K562 (cell line): Measurements from ENCODE around the gene CLDN15. TPM values are rescaled to one million over a fixed set of nuclear protein-coding genes. Genes with fewer than 3 reads are reported as not detected.

Experiments
- ATAC-seq: fragments of 200-7000 bp; cut with Tn5 transposase; 3 replicates; pipeline ENCODE4 v1.9.1; 2020; ENCODE audit warnings: moderate library complexity
- BruUV-seq: library from RNA; stranded (reverse); fragments of 400-500 nt; replicated peaks from 2 replicates; lab custom pipeline; 2021; lab: Mats Ljungman, UMichigan
- CTCF ChIA-PET: fragments of 300-600 bp; formaldehyde crosslinking; extraction: SDS; loops from one replicate; lab custom pipeline; 2021; ENCODE audit warnings: low intra/inter-chr PET ratio; lab: Yijun Ruan, JAX
- POLR2A ChIA-PET: fragments of 300-600, 350-650 bp; sonication (Branson Sonifier 250); formaldehyde crosslinking; extraction: SDS; loops from one replicate; lab custom pipeline; 2021; ENCODE audit warnings: antibody characterized with exemption, inconsistent platforms; lab: Yijun Ruan, JAX
- DNase-seq, 4 experiments: peaks; one replicate each; pipeline versions ENCODE4 v3.0.0 to v3.0.0-alpha.2; 2011 to 2018; ENCODE audit warnings: low spot score in 3 of 4, mixed read lengths in 3 of 4; ENCODE audit errors: extremely low read depth in 1 of 4
- FAIRE-seq: peaks from 2 replicates; lab custom pipeline; 2011; peaks lifted over from hg19 to GRCh38; lab: Jason Lieb, UNC
- H2AFZ ChIP-seq: 2 replicates; pipeline ENCODE4 v1.6.0; 2011; ENCODE audit warnings: low read depth, low read length, control low read depth, inconsistent platforms
- H3K27ac ChIP-seq: fragments of 200-600 bp; 3 replicates; pipeline ENCODE4 v1.8.0; 2011; ENCODE audit warnings: low read depth, mild to moderate bottlenecking, control low read depth, inconsistent platforms, low read length, moderate library complexity, mixed read lengths; ENCODE audit errors: extremely low read depth
- H3K27me3 ChIP-seq, 2 experiments: fragments of 300-600 bp in 1 of 2; 2 replicates in 1 of 2; 3 replicates in 1 of 2; pipeline versions ENCODE4 v1.6.0 to v1.8.0; 2011; ENCODE audit warnings: inconsistent platforms in 2 of 2, low read length in 2 of 2, mild to moderate bottlenecking in 1 of 2, mixed read lengths in 1 of 2, moderate library complexity in 1 of 2; ENCODE audit not compliant: control insufficient read depth in 2 of 2, insufficient read depth in 2 of 2
- H3K36me3 ChIP-seq: fragments of 300-600 bp; 3 replicates; pipeline ENCODE4 v1.8.0; 2011; ENCODE audit warnings: mild to moderate bottlenecking, low read length, inconsistent platforms; ENCODE audit not compliant: control insufficient read depth, insufficient read depth
- H3K4me1 ChIP-seq, 2 experiments: fragments of 200-600 bp in 1 of 2; replicated peaks in 1 of 2; 2 replicates in 1 of 2; 3 replicates in 1 of 2; pipeline versions ENCODE4 v1.5.1 to v1.8.0; 2011; ENCODE audit warnings: inconsistent platforms in 2 of 2, low read length in 2 of 2, mild to moderate bottlenecking in 1 of 2, mixed read lengths in 1 of 2, moderate library complexity in 1 of 2; ENCODE audit not compliant: control insufficient read depth in 2 of 2, insufficient read depth in 2 of 2
- H3K4me2 ChIP-seq: 2 replicates; pipeline ENCODE4 v1.6.1; 2011; ENCODE audit warnings: low read length, control low read depth, inconsistent platforms, mixed read lengths; ENCODE audit not compliant: insufficient read depth
- H3K4me3 ChIP-seq: fragments of 200-600 bp; sonication (generic), shearing (Covaris generic); 2 replicates; pipeline ENCODE4 v1.5.1; 2016; ENCODE audit warnings: control low read depth, inconsistent platforms
- H3K79me2 ChIP-seq: fragments of 200-600 bp; 3 replicates; pipeline ENCODE4 v1.8.0; 2011; ENCODE audit warnings: low read length, inconsistent platforms; ENCODE audit not compliant: control insufficient read depth, insufficient read depth
- H3K9ac ChIP-seq, 2 experiments: 2 replicates each; pipeline versions ENCODE4 v1.6.0 to v1.6.1; 2011; ENCODE audit warnings: low read depth in 2 of 2, low read length in 2 of 2, control low read depth in 1 of 2, inconsistent platforms in 1 of 2, mild to moderate bottlenecking in 1 of 2, mixed read lengths in 1 of 2; ENCODE audit not compliant: insufficient read depth in 1 of 2
- H3K9me1 ChIP-seq: one replicate; pipeline ENCODE4 v1.6.0; 2011; ENCODE audit warnings: inconsistent platforms, mild to moderate bottlenecking, low read length, moderate library complexity; ENCODE audit not compliant: control insufficient read depth, insufficient read depth
- H3K9me3 ChIP-seq: replicated peaks from 2 replicates; pipeline ENCODE4 v1.5.1; 2011; ENCODE audit warnings: low read depth, low read length, inconsistent platforms; ENCODE audit not compliant: control insufficient read depth, insufficient read depth
- H4K20me1 ChIP-seq: replicated peaks from 2 replicates; pipeline ENCODE4 v1.6.1; 2011; ENCODE audit warnings: low read length, inconsistent platforms, mixed read lengths; ENCODE audit not compliant: control insufficient read depth, insufficient read depth
- BHLHE40 ChIP-seq: IDR thresholded peaks from 2 replicates; pipeline ENCODE4 v1.6.1; 2011; ENCODE audit warnings: low read length, improper control_type of control experiment
- ESRRA ChIP-seq: fragments of 450-650 bp; IDR thresholded peaks from 2 replicates; pipeline ENCODE4 v1.6.1; 2014; ENCODE audit warnings: low read depth, mild to moderate bottlenecking, moderate library complexity, borderline replicate concordance
- GATAD2B ChIP-seq: fragments of 450-650 bp; IDR thresholded peaks from 2 replicates; pipeline ENCODE4 v1.6.1; 2017; ENCODE audit warnings: mild to moderate bottlenecking, borderline replicate concordance
- MYC ChIP-seq, 2 experiments: fragments of 250-450 bp in 1 of 2; sonication (Bioruptor Pico) in 1 of 2; IDR thresholded peaks; 2 replicates each; pipeline versions ENCODE4 v1.5.1 to v1.6.1; 2012 to 2021; ENCODE audit warnings: low read depth in 2 of 2, borderline replicate concordance in 1 of 2, improper control_type of control experiment in 1 of 2, low read length in 1 of 2, mild to moderate bottlenecking in 1 of 2, moderate library complexity in 1 of 2
- NCOA6 ChIP-seq: fragments of 450-650 bp; IDR thresholded peaks from 2 replicates; pipeline ENCODE4 v1.6.1; 2017; ENCODE audit warnings: mild to moderate bottlenecking
- PATZ1 ChIP-seq: fragments of 250-450 bp; sonication (Bioruptor Pico); IDR thresholded peaks from 2 replicates; pipeline ENCODE4 v1.5.0; 2020; ENCODE audit warnings: mild to moderate bottlenecking, borderline replicate concordance
- PHB ChIP-seq: fragments of 250-450 bp; sonication (Bioruptor Pico); IDR thresholded peaks from 2 replicates; pipeline ENCODE4 v1.5.0; 2021
- PHF21A ChIP-seq: fragments of 450-650 bp; IDR thresholded peaks from 2 replicates; pipeline ENCODE4 v1.6.1; 2017; ENCODE audit warnings: low read depth, borderline replicate concordance
- PPARD ChIP-seq: fragments of 250-450 bp; sonication (Bioruptor Pico); IDR thresholded peaks from 2 replicates; pipeline ENCODE4 v1.8.0; 2022; ENCODE audit warnings: inconsistent platforms, mild to moderate bottlenecking, moderate library complexity
- SNIP1 ChIP-seq: fragments of 450-650 bp; IDR thresholded peaks from 2 replicates; pipeline ENCODE4 v1.7.1; 2017; ENCODE audit warnings: low read depth, mild to moderate bottlenecking
- ZBTB1 ChIP-seq: sonication (generic); formaldehyde crosslinking; IDR thresholded peaks from 2 replicates; pipeline ENCODE4 v1.8.1; 2023; ENCODE audit warnings: missing genetic modification reagents, low read depth, mild to moderate bottlenecking, borderline replicate concordance
- ZBTB5 ChIP-seq: fragments of 450-650 bp; IDR thresholded peaks from 2 replicates; pipeline ENCODE4 v1.6.1; 2017; ENCODE audit warnings: antibody characterized with exemption
- ZC3H4 ChIP-seq: sonication (generic); formaldehyde crosslinking; IDR thresholded peaks from 2 replicates; pipeline ENCODE4 v1.9.0; 2021; ENCODE audit warnings: missing genetic modification reagents, borderline replicate concordance
- ZNF239 ChIP-seq: fragments of 250-450 bp; sonication (Bioruptor Pico); IDR thresholded peaks from 2 replicates; pipeline ENCODE4 v1.4.0; 2020; ENCODE audit warnings: mild to moderate bottlenecking
- ZNF282 ChIP-seq: sonication (generic); formaldehyde crosslinking; IDR thresholded peaks from 2 replicates; pipeline ENCODE4 v1.8.1; 2023; ENCODE audit warnings: missing genetic modification reagents
- ZNF354B ChIP-seq: fragments of 250-450 bp; sonication (Bioruptor Pico); IDR thresholded peaks from 2 replicates; pipeline ENCODE4 v1.4.0; 2020
- ZNF445 ChIP-seq: fragments of 250-450 bp; sonication (Bioruptor Pico); IDR thresholded peaks from 2 replicates; pipeline ENCODE4 v1.4.0; 2020; ENCODE audit warnings: low read depth, mild to moderate bottlenecking, moderate library complexity
- ZNF668 ChIP-seq: fragments of 250-450 bp; sonication (Bioruptor Pico); IDR thresholded peaks from 2 replicates; pipeline ENCODE4 v1.8.0; 2022; ENCODE audit warnings: mild to moderate bottlenecking, inconsistent platforms
- ZNF766 ChIP-seq: fragments of 200-800 bp; sonication (Bioruptor generic); conservative IDR thresholded peaks from 2 replicates; pipeline ENCODE4 v1.6.1; 2016; ENCODE audit warnings: missing genetic modification characterization, missing compliant biosample characterization
- WGBS: fragments of 100-300 bp; shearing (Covaris generic); methylation state at CpG from one replicate; pipeline ENCODE4 v1.1.6; 2016; ENCODE audit warnings: low coverage, mixed read lengths; ENCODE audit not compliant: insufficient coverage; ENCODE audit errors: missing lambda C conversion rate; 5-methylcytosine and 5-hydroxymethylcytosine counted together
- in situ Hi-C: fragments of 300-500 bp; cut with MboI; formaldehyde crosslinking; loops from 4 replicates; pipeline ENCODE4 v1.15.0; 2018; ENCODE audit warnings: inconsistent platforms, mixed read lengths
- intact Hi-C: fragments of 100-400 bp; cut with micrococcal nuclease; formaldehyde crosslinking; loops from 2 replicates; pipeline ENCODE4 v1.14.2; 2022
- polyA plus RNA-seq, 8 experiments: library from polyadenylated mRNA; depleted of rRNA in 4 of 8; stranded (reverse) in 5 of 8; unstranded in 3 of 8; fragments of >200 nt; fragmentation: Nextera tagmentation in 2 of 8; fragmentation: Illumina TruSeq in 1 of 8; extraction: Ambion mirVana in 2 of 8; extraction: Trizol in 1 of 8; gene quantifications; 2 replicates each; pipeline versions ENCODE4 v1.2.1 to v1.2.3, GENCODE V29; 2011 to 2014; ENCODE audit warnings: inconsistent platforms in 1 of 8, missing spikeins in 1 of 8
- total RNA-seq, 7 experiments: library from RNA; depleted of rRNA in 6 of 7; stranded (reverse); fragments of >200 nt in 6 of 7; fragmentation: Illumina TruSeq in 2 of 7; extraction: Trizol in 2 of 7; gene quantifications; 2 replicates each; pipeline versions ENCODE4 v1.2.1 to v1.2.3, GENCODE V29; 2011 to 2021; ENCODE audit warnings: low replicate concordance in 1 of 7
- TF ChIP-seq, protein P1 (sequence below): fragments of 250-450 bp; sonication (Bioruptor Pico); IDR thresholded peaks from 2 replicates; pipeline ENCODE4 v1.8.0; 2021; ENCODE audit warnings: borderline replicate concordance, mild to moderate bottlenecking, moderate library complexity; ENCODE audit not compliant: poor library complexity, severe bottlenecking

The CLDN15 gene
- total and polyA plus RNA-seq, 9 of the 15 experiments (the other 6 are each of a cell fraction or from before 2014, with no cell fraction given): 0.32 to 14.5 (median 7.4) TPM

DNA sequence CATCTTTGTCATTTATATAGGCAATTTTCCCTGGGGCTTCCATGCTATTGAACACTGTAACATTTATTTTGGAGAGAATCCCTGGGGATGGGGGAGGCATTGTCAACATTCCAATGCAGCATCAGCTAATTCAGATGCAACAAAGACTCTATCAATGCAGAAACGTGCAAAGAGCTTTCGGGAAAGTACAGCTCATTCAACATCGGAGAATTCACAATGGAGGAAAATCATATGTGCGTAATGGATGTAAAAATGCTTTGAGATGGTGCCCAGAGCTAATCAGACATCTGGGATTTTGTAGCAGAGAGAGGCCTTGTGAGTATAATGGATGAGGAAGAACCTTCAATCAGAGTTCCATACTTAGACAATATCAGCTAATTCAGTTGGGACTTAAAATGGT is 35.6 kb upstream of the CLDN15 start:
- intact Hi-C loops: no loop called here
- Histone ChIP-seq H4K20me1 (no peaks in the 10 kb centered on the region; the same call in 1 of the 2 replicates), H3K4me1 (no peaks in the 10 kb centered on the region; a peak in 1 of 5 replicates), H2AFZ (no peak overlapping the region), H3K36me3 (no peaks in the 10 kb centered on the region), H3K4me2 (no peak overlapping the region), H3K27ac (no peak overlapping the region), H3K27me3 (peaks cover 35 to 54% of the 10 kb centered on the region in 2 experiments), H3K9me1 (no peaks in the 10 kb centered on the region), H3K79me2 (no peaks in the 10 kb centered on the region), H3K4me3 (no peak overlapping the region)
- POLR2A ChIA-PET: interaction anchor here (0.6 kb wide), 1 partner anchor 382 kb away, joined by 5 read pairs; no protein-coding TSS in a partner anchor
- DNase-seq (no peak), ATAC-seq (no peak)
- CTCF ChIA-PET: no interaction called here
- TF ChIP-seq ZNF668 (CRISPR knock-in tag) (no peak), ESRRA (no peak), ZNF354B (CRISPR knock-in tag) (no peak), ZBTB5 (no peak), MYC (IDR thresholded peaks at IDR 0.05; ENCODE audit: low read depth, low read length) (no peak), MYC (CRISPR knock-in tag; IDR thresholded peaks at IDR 0.05; ENCODE audit: borderline replicate concordance, low read depth) (no peak), ZNF766 (CRISPR knock-in tag) (no peak), ZNF445 (CRISPR knock-in tag) (no peak), ZBTB1 (no peak), PHF21A (no peak), NCOA6 (no peak), GATAD2B (no peak), PHB (CRISPR knock-in tag) (no peak), ZNF282 (CRISPR knock-in tag) (no peak), BHLHE40 (no peak), PATZ1 (CRISPR knock-in tag) (no peak), ZC3H4 (CRISPR knock-in tag) (no peak), SNIP1 (no peak), ZNF239 (CRISPR knock-in tag) (no peak), PPARD (CRISPR knock-in tag) (no peak)
- TF ChIP-seq, protein P1, sequence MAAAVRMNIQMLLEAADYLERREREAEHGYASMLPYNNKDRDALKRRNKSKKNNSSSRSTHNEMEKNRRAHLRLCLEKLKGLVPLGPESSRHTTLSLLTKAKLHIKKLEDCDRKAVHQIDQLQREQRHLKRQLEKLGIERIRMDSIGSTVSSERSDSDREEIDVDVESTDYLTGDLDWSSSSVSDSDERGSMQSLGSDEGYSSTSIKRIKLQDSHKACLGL (CRISPR knock-in tag): no peak
- TF ChIP-seq, all 486 proteins: peak for 0
- FAIRE-seq: no peak
- H3K9ac ChIP-seq: no peak overlapping the region
- in situ Hi-C loops: no loop called here
- H3K9me3 ChIP-seq: no peaks in the 10 kb centered on the region; the same call in 1 of the 2 replicates
- 20% methylated on average over 4 of the region's 4 CpGs for WGBS
- no TSS peak for BruUV-seq
